ENCODE results near the gene SENP8. TPM values are rescaled to one million over a fixed set of nuclear protein-coding genes. Genes with fewer than 3 reads are reported as not detected.

The SENP8 gene
- polyA plus RNA-seq, 4 donors, result 6.4 to 7.6 (median 6.9) TPM

- no peak for DNase-seq (ENCODE audit: low read depth in 4 of 4, low spot score in 2 of 4)
Measured at GRCh38 chr15:72173864-72174550, 55.8 kb downstream of the SENP8 start.

- DNase-seq (ENCODE audit: low read depth in 4 of 4, low spot score in 2 of 4), result no peak
Measured at GRCh38 chr15:72174551-72175165, 56.5 kb downstream of the SENP8 start.

GRCh38 chr15:72175186-72176044 lies 57.2 kb downstream of the SENP8 start:
- no peak for DNase-seq (ENCODE audit: low read depth in 4 of 4, low spot score in 2 of 4)

- no peak for DNase-seq (ENCODE audit: low read depth in 4 of 4, low spot score in 2 of 4)
Measured at GRCh38 chr15:72176159-72176558, 58.0 kb downstream of the SENP8 start.

- no peak for DNase-seq (ENCODE audit: low read depth in 4 of 4, low spot score in 2 of 4)
Measured at GRCh38 chr15:72176743-72177142, 58.5 kb downstream of the SENP8 start.

- DNase-seq (ENCODE audit: low read depth in 4 of 4, low spot score in 2 of 4), result no peak
Measured at GRCh38 chr15:72178976-72179585, 60.9 kb downstream of the SENP8 start.

- DNase-seq (ENCODE audit: low read depth in 4 of 4, low spot score in 2 of 4), result no peak
Measured at GRCh38 chr15:72179950-72180581, 61.9 kb downstream of the SENP8 start.

GRCh38 chr15:72180761-72181324 lies 62.6 kb downstream of the SENP8 start:
- no peak for DNase-seq (ENCODE audit: low read depth in 4 of 4, low spot score in 2 of 4)

GRCh38 chr15:72182244-72182643 lies 64.0 kb downstream of the SENP8 start:
- DNase-seq (ENCODE audit: low read depth in 4 of 4, low spot score in 2 of 4), result no peak

GRCh38 chr15:72182673-72183072 lies 64.5 kb downstream of the SENP8 start:
- DNase-seq (ENCODE audit: low read depth in 4 of 4, low spot score in 2 of 4), result no peak

- DNase-seq (ENCODE audit: low read depth in 4 of 4, low spot score in 2 of 4), result no peak
Measured at GRCh38 chr15:72183781-72184164, 65.6 kb downstream of the SENP8 start.

- DNase-seq (ENCODE audit: low read depth in 4 of 4, low spot score in 2 of 4), result no peak
Measured at GRCh38 chr15:72184165-72184811, 66.1 kb downstream of the SENP8 start.

- no peak for DNase-seq (ENCODE audit: low read depth in 4 of 4, low spot score in 2 of 4)
Measured at GRCh38 chr15:72189250-72189902, 71.2 kb downstream of the SENP8 start.

GRCh38 chr15:72192416-72192815 lies 74.2 kb downstream of the SENP8 start:
- no peak for DNase-seq (ENCODE audit: low read depth in 4 of 4, low spot score in 2 of 4)

Other genes starting within 250 kb of the SENP8 start
- gene MYO9A, start 253 bp upstream of the SENP8 start, polyA plus RNA-seq (ENCODE audit: insufficient read length in 4 of 4), result 10 to 100 TPM; 26.7 to 38.0 (median 33.3) TPM
- 10 to 100 TPM in 1 of 4 donors, 1 to 10 TPM in 3; 6.1 to 15.3 (median 8.7) TPM for gene GRAMD2A, start 79.4 kb downstream of the SENP8 start, polyA plus RNA-seq (ENCODE audit: insufficient read length in 4 of 4)
- gene PKM, start 112.8 kb downstream of the SENP8 start, polyA plus RNA-seq (ENCODE audit: insufficient read length in 4 of 4), result 100 to 1,000 TPM; 638 to 709 (median 646) TPM
- 100 to 1,000 TPM in 2 of 4 donors, 10 to 100 TPM in 2; 60.4 to 150 (median 111) TPM for gene PARP6, start 154.2 kb downstream of the SENP8 start, polyA plus RNA-seq (ENCODE audit: insufficient read length in 4 of 4)
- 1 to 10 TPM; 3.1 to 6.6 (median 4.2) TPM for gene CELF6, start 201.8 kb downstream of the SENP8 start, polyA plus RNA-seq (ENCODE audit: insufficient read length in 4 of 4)

Data from left renal cortex interstitium (tissue), 4 donors.